Uterus (tissue), 2 donors: Measurements from ENCODE around the gene CLRN1.

ENCODE experiments used
- POLR2A ChIP-seq, 2 donors: fragments of 450-650 bp; IDR thresholded peaks; one replicate each; pipeline ENCODE4 v1.6.1; 2016; ENCODE audit warnings: antibody characterized with exemption in 2 of 2, mild to moderate bottlenecking in 1 of 2, moderate library complexity in 1 of 2
- TF ChIP-seq, protein P1 (sequence below), 4 experiments: fragments of 200-600 bp in 2 of 4; fragments of 450-650 bp in 2 of 4; sonication (generic) in 2 of 4; IDR thresholded peaks; one replicate each; pipeline ENCODE4 v1.5.1; 2016 to 2019; ENCODE audit warnings: antibody characterized with exemption in 4 of 4, mild to moderate bottlenecking in 2 of 4, moderate library complexity in 1 of 4

GRCh38 chr3:151009981-151010380 lies 37.5 kb upstream of the CLRN1 start:
- TF ChIP-seq POLR2A (IDR thresholded peaks at IDR 0.05) = no peak
- TF ChIP-seq, protein P1, sequence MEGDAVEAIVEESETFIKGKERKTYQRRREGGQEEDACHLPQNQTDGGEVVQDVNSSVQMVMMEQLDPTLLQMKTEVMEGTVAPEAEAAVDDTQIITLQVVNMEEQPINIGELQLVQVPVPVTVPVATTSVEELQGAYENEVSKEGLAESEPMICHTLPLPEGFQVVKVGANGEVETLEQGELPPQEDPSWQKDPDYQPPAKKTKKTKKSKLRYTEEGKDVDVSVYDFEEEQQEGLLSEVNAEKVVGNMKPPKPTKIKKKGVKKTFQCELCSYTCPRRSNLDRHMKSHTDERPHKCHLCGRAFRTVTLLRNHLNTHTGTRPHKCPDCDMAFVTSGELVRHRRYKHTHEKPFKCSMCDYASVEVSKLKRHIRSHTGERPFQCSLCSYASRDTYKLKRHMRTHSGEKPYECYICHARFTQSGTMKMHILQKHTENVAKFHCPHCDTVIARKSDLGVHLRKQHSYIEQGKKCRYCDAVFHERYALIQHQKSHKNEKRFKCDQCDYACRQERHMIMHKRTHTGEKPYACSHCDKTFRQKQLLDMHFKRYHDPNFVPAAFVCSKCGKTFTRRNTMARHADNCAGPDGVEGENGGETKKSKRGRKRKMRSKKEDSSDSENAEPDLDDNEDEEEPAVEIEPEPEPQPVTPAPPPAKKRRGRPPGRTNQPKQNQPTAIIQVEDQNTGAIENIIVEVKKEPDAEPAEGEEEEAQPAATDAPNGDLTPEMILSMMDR (IDR thresholded peaks at IDR 0.05) = no peak
